Smooth muscle cell (in vitro differentiated cells): ENCODE results near the gene RSU1. TPM values are rescaled to one million over a fixed set of nuclear protein-coding genes. Genes with fewer than 3 reads are reported as not detected.

Source experiments
- DNase-seq: peaks from one replicate; lab custom pipeline; 2025; ENCODE audit not compliant: unreplicated experiment; lab: John Stamatoyannopoulos, UW
- H2AFZ ChIP-seq: fragments of 200-600 bp; sonication (generic); 2 replicates; pipeline ENCODE4 v1.6.0; 2016; ENCODE audit warnings: antibody characterized with exemption, low read depth, mild to moderate bottlenecking
- H3F3A ChIP-seq: fragments of 200-600 bp; sonication (generic); 2 replicates; pipeline ENCODE4 v1.6.0; 2017; ENCODE audit warnings: antibody characterized with exemption, low read depth
- H3K27ac ChIP-seq: fragments of 200-600 bp; sonication (generic); 2 replicates; pipeline ENCODE4 v1.5.1; 2016; ENCODE audit warnings: low read depth, mild to moderate bottlenecking
- H3K27me3 ChIP-seq: fragments of 200-600 bp; sonication (generic); 2 replicates; pipeline ENCODE4 v1.6.1; 2016; ENCODE audit warnings: low read depth, mild to moderate bottlenecking
- H3K36me3 ChIP-seq: fragments of 200-600 bp; sonication (generic); 2 replicates; pipeline ENCODE4 v1.5.1; 2016; ENCODE audit warnings: low read depth
- H3K4me1 ChIP-seq: fragments of 200-600 bp; sonication (generic); 2 replicates; pipeline ENCODE4 v1.5.1; 2016; ENCODE audit warnings: low read depth
- H3K4me2 ChIP-seq: fragments of 200-600 bp; sonication (generic); 2 replicates; pipeline ENCODE4 v1.6.0; 2016; ENCODE audit warnings: mild to moderate bottlenecking
- H3K4me3 ChIP-seq: fragments of 200-600 bp; sonication (generic); 2 replicates; pipeline ENCODE4 v1.5.1; 2016; ENCODE audit warnings: mild to moderate bottlenecking
- H3K79me2 ChIP-seq: fragments of 200-600 bp; sonication (generic); 2 replicates; pipeline ENCODE4 v1.6.0; 2016; ENCODE audit warnings: low read depth, mild to moderate bottlenecking
- H3K9ac ChIP-seq: fragments of 200-600 bp; sonication (generic); 2 replicates; pipeline ENCODE4 v1.6.0; 2016; ENCODE audit warnings: low read depth
- H3K9me3 ChIP-seq: fragments of 200-600 bp; sonication (generic); replicated peaks from 2 replicates; pipeline ENCODE4 v1.5.1; 2016; ENCODE audit warnings: low read depth
- H4K20me1 ChIP-seq: fragments of 200-600 bp; sonication (generic); 2 replicates; pipeline ENCODE4 v1.6.0; 2016; ENCODE audit warnings: low read depth
- CTCF ChIP-seq: fragments of 200-600 bp; sonication (generic); IDR thresholded peaks from 2 replicates; pipeline ENCODE4 v1.5.1; 2017; ENCODE audit warnings: borderline replicate concordance, mild to moderate bottlenecking, antibody characterized with exemption; ENCODE audit not compliant: insufficient read depth, poor library complexity, severe bottlenecking
- WGBS: methylation state at CpG from one replicate; pipeline ENCODE4 v1.1.7; 2016; ENCODE audit warnings: low lambda C conversion rate; 5-methylcytosine and 5-hydroxymethylcytosine counted together
- polyA plus RNA-seq: library from polyadenylated mRNA; unstranded; fragments of >200 nt; fragmentation: Nextera tagmentation; extraction: Ambion mirVana; gene quantifications from 2 replicates; pipeline ENCODE4 v1.2.1, GENCODE V29; 2016
- total RNA-seq: library from RNA; depleted of rRNA; stranded (reverse); fragments of >200 nt; gene quantifications from 2 replicates; pipeline ENCODE4 v1.2.3, GENCODE V29; 2014

Gene RSU1
- total and polyA plus RNA-seq, 2 experiments from 2014 or later = 110 to 128 TPM

- WGBS = 95% methylated on average over 4 of the region's 4 CpGs
- no peak overlapping the region for H3K27ac ChIP-seq
- no peak overlapping the region for H3K4me2 ChIP-seq
- no peak overlapping the region for H2AFZ ChIP-seq
- no peaks in the 10 kb centered on the region for H3K4me1 ChIP-seq
- no peaks in the 10 kb centered on the region for H3K79me2 ChIP-seq
- no peak for DNase-seq
- H3K4me3 ChIP-seq = no peak overlapping the region
- TF ChIP-seq CTCF = no peak
- no peaks in the 10 kb centered on the region for H3K36me3 ChIP-seq
- no peaks in the 10 kb centered on the region for H3K27me3 ChIP-seq
- H4K20me1 ChIP-seq = no peaks in the 10 kb centered on the region
- no peaks in the 10 kb centered on the region for H3K9me3 ChIP-seq
- H3F3A ChIP-seq = no peaks in the 10 kb centered on the region
- H3K9ac ChIP-seq = no peak overlapping the region
Observed at GRCh38 chr10:16547973-16548372, 269.3 kb downstream of the RSU1 start.

DNA sequence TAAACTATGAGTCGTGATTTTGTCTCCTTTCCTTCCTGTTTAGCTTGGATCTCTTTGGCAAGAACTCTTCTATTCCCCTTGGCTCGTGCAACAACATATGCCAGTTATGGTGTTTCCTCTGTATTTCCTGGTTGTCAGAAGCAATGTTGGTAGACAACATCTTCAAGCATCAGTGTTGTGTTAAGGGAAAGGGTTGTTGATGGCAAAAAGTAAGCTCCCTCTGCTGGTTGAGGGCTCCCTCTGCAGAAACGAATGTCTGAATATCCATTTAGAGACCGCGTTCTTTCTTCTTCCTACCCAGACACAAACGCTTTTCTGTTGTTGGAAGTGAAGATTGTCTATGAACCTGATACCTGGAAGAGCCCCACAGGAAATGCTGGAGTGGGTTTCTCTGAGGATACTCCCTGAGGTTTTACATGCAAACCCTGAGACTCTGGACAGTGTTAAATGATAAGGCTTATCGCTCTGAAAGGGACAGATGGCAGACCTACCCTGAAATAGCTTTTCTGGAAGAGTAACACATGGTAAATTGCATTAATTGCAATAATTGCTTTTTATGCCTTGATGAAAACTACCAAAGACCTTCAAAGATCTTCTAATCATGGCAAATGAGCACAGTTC, 272.0 kb downstream of the RSU1 start:
- Histone ChIP-seq H3K4me1 (no peaks in the 10 kb centered on the region), H3F3A (no peaks in the 10 kb centered on the region), H2AFZ (no peak overlapping the region), H3K4me2 (no peak overlapping the region), H3K9me3 (no peaks in the 10 kb centered on the region), H4K20me1 (no peaks in the 10 kb centered on the region), H3K27me3 (peaks cover 4% of the 10 kb centered on the region), H3K27ac (no peak overlapping the region), H3K36me3 (no peaks in the 10 kb centered on the region), H3K79me2 (no peaks in the 10 kb centered on the region), H3K4me3 (no peak overlapping the region), H3K9ac (no peak overlapping the region)
- WGBS = 39% methylated on average over 7 of the region's 7 CpGs
- TF ChIP-seq CTCF = peak; percentile 69
- no peak for DNase-seq

DNA sequence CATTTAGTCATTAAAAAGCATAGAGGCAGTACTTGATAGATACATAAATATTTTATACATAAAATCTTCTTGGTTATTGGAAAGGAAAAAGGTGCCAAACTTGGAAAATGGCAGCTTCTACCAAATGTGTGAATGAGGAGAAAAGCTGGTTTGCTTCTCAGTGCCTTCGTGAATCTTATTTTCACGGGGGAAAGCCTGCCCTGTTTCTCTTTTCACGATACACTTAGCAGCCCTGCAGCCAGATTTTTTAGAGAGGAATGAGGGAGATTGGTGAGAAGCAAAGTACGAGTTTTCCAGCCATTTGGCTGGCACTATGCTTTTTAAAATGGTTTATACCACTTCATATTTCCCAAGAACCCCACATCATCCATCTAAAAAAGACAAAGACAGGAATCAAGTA, 272.6 kb downstream of the RSU1 start:
- Histone ChIP-seq H3K27me3 (peaks cover 7% of the 10 kb centered on the region), H3K9me3 (no peaks in the 10 kb centered on the region), H3K36me3 (no peaks in the 10 kb centered on the region), H3K4me1 (no peaks in the 10 kb centered on the region), H3F3A (no peaks in the 10 kb centered on the region), H2AFZ (no peak overlapping the region), H3K79me2 (no peaks in the 10 kb centered on the region), H3K4me3 (no peak overlapping the region), H4K20me1 (no peaks in the 10 kb centered on the region), H3K9ac (no peak overlapping the region), H3K27ac (no peak overlapping the region), H3K4me2 (no peak overlapping the region)
- 92% methylated on average over 4 of the region's 4 CpGs for WGBS
- DNase-seq = no peak
- TF ChIP-seq CTCF = no peak

- WGBS = 90% methylated on average over 3 of the region's 3 CpGs
- Histone ChIP-seq H2AFZ (no peak overlapping the region), H3K36me3 (no peaks in the 10 kb centered on the region), H4K20me1 (no peaks in the 10 kb centered on the region), H3F3A (no peaks in the 10 kb centered on the region), H3K9ac (no peak overlapping the region), H3K27me3 (peaks cover 12% of the 10 kb centered on the region), H3K4me2 (no peak overlapping the region), H3K4me1 (no peaks in the 10 kb centered on the region), H3K79me2 (no peaks in the 10 kb centered on the region), H3K27ac (no peak overlapping the region), H3K4me3 (no peak overlapping the region), H3K9me3 (no peaks in the 10 kb centered on the region)
- no peak for DNase-seq
- no peak for TF ChIP-seq CTCF
Observed at GRCh38 chr10:16544099-16544498, 273.1 kb downstream of the RSU1 start.
